Measurements from ENCODE around the gene RHOBTB1.
"Not testable (repeated sequence)": the region's sequence is repeated elsewhere in the genome, so short reads cannot be mapped to it uniquely, and the experiment has no call there.

Gene RHOBTB1

DNA sequence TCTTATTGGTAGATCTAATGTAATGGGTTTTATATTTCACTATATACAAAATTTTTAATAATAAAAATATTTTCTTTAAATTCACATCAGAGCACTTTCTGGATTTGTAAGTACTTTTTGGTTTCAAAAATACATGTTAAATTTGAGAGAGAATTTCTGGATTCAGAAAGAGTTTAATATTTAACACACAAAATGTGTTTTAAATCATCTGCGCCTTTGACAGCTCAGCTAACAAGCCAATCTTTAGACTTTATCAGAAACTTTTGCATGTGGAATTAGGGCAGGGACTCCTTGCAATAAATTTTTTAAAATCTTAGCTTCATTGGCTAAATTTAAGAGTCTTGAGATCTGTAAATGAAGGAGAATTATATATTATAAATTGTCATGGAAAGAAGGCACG is 32.7 kb upstream of the RHOBTB1 start:
- Histone ChIP-seq H3K4me1 (ENCODE audit: control insufficient read depth, insufficient read depth, low read length) (no peaks in the 10 kb centered on the region), H3K4me3 (ENCODE audit: low read length in 2 of 2) (no peak overlapping the region), H3K36me3 (ENCODE audit: control insufficient read depth in 2 of 2, insufficient read depth in 2 of 2, low read length in 2 of 2) (no peaks in the 10 kb centered on the region), H3K9ac (ENCODE audit: low read length in 2 of 2) (no peak overlapping the region), H3K27me3 (ENCODE audit: control insufficient read depth in 1 of 2, insufficient read depth in 2 of 2, low read length in 2 of 2) (no peaks in the 10 kb centered on the region), H3K27ac (ENCODE audit: low read length) (no peak overlapping the region), H3K9me3 (ENCODE audit: control insufficient read depth in 2 of 2, low read length in 2 of 2) (no peaks in the 10 kb centered on the region)

DNA sequence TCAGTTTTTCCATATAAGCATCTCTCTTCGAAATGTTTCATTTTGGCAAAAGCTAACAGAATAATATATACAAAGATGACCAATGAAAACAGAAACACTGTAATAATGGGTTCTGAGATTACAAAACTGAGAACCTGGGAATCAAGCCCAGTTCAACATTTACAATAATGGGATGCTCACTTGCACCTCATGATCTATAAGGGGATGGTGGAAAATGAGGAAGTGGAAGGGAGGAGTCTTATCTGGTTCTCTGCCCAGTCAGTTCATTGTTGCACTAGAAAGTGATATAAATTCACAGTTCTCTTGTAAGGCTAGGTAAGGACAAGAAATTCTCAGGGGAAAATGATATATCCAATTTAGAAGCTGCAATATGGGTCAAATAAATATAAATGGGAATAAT is 31.7 kb upstream of the RHOBTB1 start:
- Histone ChIP-seq H3K9ac (ENCODE audit: low read length in 2 of 2) (no peak overlapping the region), H3K27me3 (ENCODE audit: control insufficient read depth in 1 of 2, insufficient read depth in 2 of 2, low read length in 2 of 2) (no peaks in the 10 kb centered on the region), H3K27ac (ENCODE audit: low read length) (no peak overlapping the region), H3K9me3 (ENCODE audit: control insufficient read depth in 2 of 2, low read length in 2 of 2) (no peaks in the 10 kb centered on the region), H3K4me1 (ENCODE audit: control insufficient read depth, insufficient read depth, low read length) (no peaks in the 10 kb centered on the region), H3K36me3 (ENCODE audit: control insufficient read depth in 2 of 2, insufficient read depth in 2 of 2, low read length in 2 of 2) (no peaks in the 10 kb centered on the region), H3K4me3 (ENCODE audit: low read length in 2 of 2) (no peak overlapping the region)

DNA sequence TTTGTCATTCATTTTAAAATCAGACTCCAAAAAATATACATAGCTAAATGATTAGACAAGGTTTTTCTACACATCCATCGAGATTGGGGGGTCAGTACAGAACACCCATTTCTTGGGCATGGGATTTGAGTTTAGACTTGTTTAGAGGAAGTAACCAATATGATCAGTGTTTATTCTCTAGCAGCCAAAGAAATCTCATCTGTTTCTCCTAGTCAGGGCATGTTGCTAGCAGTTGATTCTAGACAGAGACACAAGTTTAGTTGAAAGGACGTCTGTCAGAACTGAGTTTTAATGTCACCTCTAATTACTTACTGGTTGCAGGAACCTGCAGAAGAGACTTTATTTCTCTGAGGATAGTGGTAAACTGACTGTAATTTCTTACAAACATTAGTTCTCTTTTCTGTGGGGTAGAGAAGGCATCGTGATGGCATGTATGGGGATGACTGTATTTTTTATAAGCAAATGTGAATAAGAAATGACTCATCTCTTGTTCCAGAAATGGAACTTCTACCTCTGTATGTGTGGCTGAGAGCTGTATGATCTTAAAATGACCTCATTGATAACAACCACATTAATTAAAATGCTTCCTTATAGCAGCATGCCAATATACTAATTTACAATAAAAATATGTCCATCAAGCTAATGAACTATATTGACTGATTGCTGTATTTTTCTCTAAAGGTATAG is 30.6 kb upstream of the RHOBTB1 start:
- H3K27ac ChIP-seq (ENCODE audit: low read length): no peak overlapping the region
- H3K4me1 ChIP-seq (ENCODE audit: control insufficient read depth, insufficient read depth, low read length): no peaks in the 10 kb centered on the region
- no peaks in the 10 kb centered on the region for H3K27me3 ChIP-seq (ENCODE audit: control insufficient read depth in 1 of 2, insufficient read depth in 2 of 2, low read length in 2 of 2)
- H3K36me3 ChIP-seq (ENCODE audit: control insufficient read depth in 2 of 2, insufficient read depth in 2 of 2, low read length in 2 of 2): no peaks in the 10 kb centered on the region
- H3K9ac ChIP-seq (ENCODE audit: low read length in 2 of 2): no peak overlapping the region
- no peak overlapping the region for H3K4me3 ChIP-seq (ENCODE audit: low read length in 2 of 2)
- no peaks in the 10 kb centered on the region for H3K9me3 ChIP-seq (ENCODE audit: control insufficient read depth in 2 of 2, low read length in 2 of 2)

DNA sequence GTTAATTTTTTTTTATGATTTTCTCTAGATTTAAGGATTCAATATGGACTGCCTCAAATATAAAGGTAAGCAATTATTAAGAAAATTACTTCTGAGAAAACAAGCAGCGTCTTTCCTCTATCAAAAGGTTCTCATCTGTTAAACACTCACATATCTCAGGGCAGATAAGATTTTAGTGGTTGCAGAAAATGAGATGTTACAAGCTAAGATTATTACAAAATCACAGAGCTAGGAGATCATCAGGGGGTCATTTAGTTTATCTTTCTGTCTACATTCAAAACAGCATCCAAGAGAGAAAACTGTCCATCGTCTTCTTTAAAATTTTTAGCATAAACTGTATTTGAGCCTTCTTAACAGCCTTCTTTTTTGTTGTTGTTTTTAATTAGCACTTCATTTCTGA is 29.1 kb upstream of the RHOBTB1 start:
- Histone ChIP-seq H3K27me3 (ENCODE audit: control insufficient read depth in 1 of 2, insufficient read depth in 2 of 2, low read length in 2 of 2) (no peaks in the 10 kb centered on the region), H3K9ac (ENCODE audit: low read length in 2 of 2) (no peak overlapping the region), H3K9me3 (ENCODE audit: control insufficient read depth in 2 of 2, low read length in 2 of 2) (no peaks in the 10 kb centered on the region), H3K4me1 (ENCODE audit: control insufficient read depth, insufficient read depth, low read length) (no peaks in the 10 kb centered on the region), H3K4me3 (ENCODE audit: low read length in 2 of 2) (no peak overlapping the region), H3K36me3 (ENCODE audit: control insufficient read depth in 2 of 2, insufficient read depth in 2 of 2, low read length in 2 of 2) (no peaks in the 10 kb centered on the region), H3K27ac (ENCODE audit: low read length) (no peak overlapping the region)

DNA sequence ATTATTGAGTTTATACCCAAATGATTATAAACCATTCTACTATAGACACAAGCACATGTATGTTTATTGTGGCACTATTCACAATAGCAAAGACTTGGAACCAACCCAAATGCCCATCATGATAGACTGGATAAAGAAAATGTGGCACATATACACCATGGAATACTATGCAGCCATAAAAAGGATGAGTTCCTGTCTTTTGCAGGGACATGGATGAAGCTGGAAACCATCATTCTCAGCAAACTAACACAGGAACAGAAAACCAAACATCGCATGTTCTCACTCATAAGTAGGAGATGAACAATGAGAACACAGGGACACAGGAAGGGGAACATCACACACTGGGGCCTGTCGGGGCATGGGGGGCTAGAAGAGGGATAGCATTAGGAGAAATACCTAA is 28.2 kb upstream of the RHOBTB1 start:
- H3K4me3 ChIP-seq (ENCODE audit: low read length in 2 of 2); H3K9me3 ChIP-seq (ENCODE audit: control insufficient read depth in 2 of 2, low read length in 2 of 2); H3K36me3 ChIP-seq (ENCODE audit: control insufficient read depth in 2 of 2, insufficient read depth in 2 of 2, low read length in 2 of 2); H3K27me3 ChIP-seq (ENCODE audit: control insufficient read depth in 1 of 2, insufficient read depth in 2 of 2, low read length in 2 of 2); H3K27ac ChIP-seq (ENCODE audit: low read length); H3K9ac ChIP-seq (ENCODE audit: low read length in 2 of 2); H3K4me1 ChIP-seq (ENCODE audit: control insufficient read depth, insufficient read depth, low read length): not testable (repeated sequence)

DNA sequence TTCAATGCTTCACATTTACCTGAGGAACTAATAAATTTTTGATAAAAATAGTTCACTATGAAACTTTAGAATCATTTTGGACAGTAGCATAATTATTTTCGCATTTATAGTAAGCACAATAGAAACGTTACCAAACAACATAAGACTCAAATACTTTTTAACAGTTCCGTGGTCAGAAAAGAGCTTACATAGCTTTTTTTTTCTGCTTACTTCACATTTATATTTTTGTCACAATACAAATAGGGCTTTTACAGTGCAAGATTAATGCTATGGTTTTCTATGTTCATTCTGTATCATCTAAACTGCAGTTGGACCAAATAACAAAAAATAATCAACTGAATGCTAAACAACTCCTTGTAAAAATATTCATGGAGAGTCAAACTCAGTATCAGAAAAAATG is 26.5 kb upstream of the RHOBTB1 start:
- Histone ChIP-seq H3K9me3 (ENCODE audit: control insufficient read depth in 2 of 2, low read length in 2 of 2) (no peaks in the 10 kb centered on the region), H3K4me3 (ENCODE audit: low read length in 2 of 2) (no peak overlapping the region), H3K27me3 (ENCODE audit: control insufficient read depth in 1 of 2, insufficient read depth in 2 of 2, low read length in 2 of 2) (no peaks in the 10 kb centered on the region), H3K27ac (ENCODE audit: low read length) (no peak overlapping the region), H3K4me1 (ENCODE audit: control insufficient read depth, insufficient read depth, low read length) (no peaks in the 10 kb centered on the region), H3K36me3 (ENCODE audit: control insufficient read depth in 2 of 2, insufficient read depth in 2 of 2, low read length in 2 of 2) (no peaks in the 10 kb centered on the region), H3K9ac (ENCODE audit: low read length in 2 of 2) (no peak overlapping the region)

DNA sequence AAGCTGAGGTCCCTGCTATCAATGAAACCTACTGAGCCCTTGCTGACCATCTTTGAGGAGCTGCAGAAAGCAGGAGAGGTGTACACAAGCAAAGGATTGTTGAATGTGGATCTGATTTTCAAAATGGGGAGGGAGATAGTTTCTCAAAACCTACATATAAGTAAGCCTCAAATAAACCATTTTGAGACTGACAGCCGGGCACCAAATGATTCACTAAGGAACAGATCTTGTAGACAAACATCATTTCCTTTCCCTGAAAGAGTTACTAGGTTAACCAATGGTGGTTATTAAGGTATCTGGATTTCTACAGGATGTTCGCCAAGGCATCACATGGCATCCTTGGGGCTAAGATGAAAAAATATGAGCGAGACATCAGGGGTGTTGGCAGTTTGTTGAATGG is 24.5 kb upstream of the RHOBTB1 start:
- Histone ChIP-seq H3K27me3 (ENCODE audit: control insufficient read depth in 1 of 2, insufficient read depth in 2 of 2, low read length in 2 of 2) (no peaks in the 10 kb centered on the region), H3K9ac (ENCODE audit: low read length in 2 of 2) (no peak overlapping the region), H3K4me1 (ENCODE audit: control insufficient read depth, insufficient read depth, low read length) (no peaks in the 10 kb centered on the region), H3K27ac (ENCODE audit: low read length) (no peak overlapping the region), H3K36me3 (ENCODE audit: control insufficient read depth in 2 of 2, insufficient read depth in 2 of 2, low read length in 2 of 2) (no peaks in the 10 kb centered on the region), H3K4me3 (ENCODE audit: low read length in 2 of 2) (no peak overlapping the region), H3K9me3 (ENCODE audit: control insufficient read depth in 2 of 2, low read length in 2 of 2) (no peaks in the 10 kb centered on the region)

DNA sequence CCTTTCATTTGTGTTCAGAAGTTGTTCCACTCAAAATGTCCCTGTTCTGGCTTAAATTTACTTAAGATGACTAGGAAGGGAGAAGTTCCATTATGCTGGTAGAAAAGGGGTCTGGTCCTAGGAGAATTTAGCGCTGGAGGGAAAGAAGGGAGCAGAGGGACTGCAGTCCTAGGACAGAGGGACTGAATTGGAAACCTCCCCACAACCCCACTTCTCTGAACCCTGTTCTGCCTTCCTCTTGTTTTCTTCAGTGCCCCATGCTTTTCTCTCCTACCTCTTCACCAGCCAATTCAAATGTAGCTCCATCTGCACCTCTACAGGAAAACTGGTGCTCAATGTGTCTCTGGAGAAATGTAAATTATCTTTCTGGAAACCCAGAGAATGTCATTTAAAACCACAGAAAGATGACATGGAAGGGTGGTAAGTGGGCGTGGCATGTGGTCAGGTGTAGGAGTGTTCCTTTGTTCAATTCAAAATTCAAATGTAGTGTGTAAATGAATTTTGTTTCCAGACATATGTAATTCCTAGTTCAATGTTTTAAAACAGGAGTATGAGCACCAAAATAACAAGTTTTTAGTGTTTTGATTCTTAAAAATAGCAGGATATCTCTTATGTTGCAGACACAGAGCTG is 24.0 kb upstream of the RHOBTB1 start:
- Histone ChIP-seq H3K4me3 (ENCODE audit: low read length in 2 of 2) (no peak overlapping the region), H3K4me1 (ENCODE audit: control insufficient read depth, insufficient read depth, low read length) (no peaks in the 10 kb centered on the region), H3K36me3 (ENCODE audit: control insufficient read depth in 2 of 2, insufficient read depth in 2 of 2, low read length in 2 of 2) (no peaks in the 10 kb centered on the region), H3K9me3 (ENCODE audit: control insufficient read depth in 2 of 2, low read length in 2 of 2) (no peaks in the 10 kb centered on the region), H3K9ac (ENCODE audit: low read length in 2 of 2) (no peak overlapping the region), H3K27ac (ENCODE audit: low read length) (no peak overlapping the region), H3K27me3 (ENCODE audit: control insufficient read depth in 1 of 2, insufficient read depth in 2 of 2, low read length in 2 of 2) (no peaks in the 10 kb centered on the region)

DNA sequence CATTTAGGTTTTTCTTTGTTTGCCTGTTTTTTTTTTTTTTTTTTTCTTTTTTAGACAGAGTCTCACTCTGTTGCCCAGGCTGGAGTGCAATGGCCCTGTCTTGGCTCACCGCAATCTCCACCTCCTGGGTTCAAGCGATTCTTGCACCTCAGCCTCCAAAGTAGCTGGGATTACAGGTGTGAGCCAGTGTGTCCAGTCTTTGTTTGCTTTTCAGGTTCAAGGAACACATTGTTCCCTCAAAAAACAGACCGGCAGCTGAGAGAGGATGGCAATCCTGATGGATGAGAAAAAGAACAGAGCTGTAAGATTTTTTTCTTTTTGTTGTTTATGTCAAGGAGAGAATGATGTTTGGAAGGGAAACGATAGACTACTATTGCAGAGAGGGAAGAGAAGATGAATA is 23.3 kb upstream of the RHOBTB1 start:
- Histone ChIP-seq H3K4me1 (ENCODE audit: control insufficient read depth, insufficient read depth, low read length) (no peaks in the 10 kb centered on the region), H3K4me3 (ENCODE audit: low read length in 2 of 2) (no peak overlapping the region), H3K36me3 (ENCODE audit: control insufficient read depth in 2 of 2, insufficient read depth in 2 of 2, low read length in 2 of 2) (no peaks in the 10 kb centered on the region), H3K27ac (ENCODE audit: low read length) (no peak overlapping the region), H3K9me3 (ENCODE audit: control insufficient read depth in 2 of 2, low read length in 2 of 2) (no peaks in the 10 kb centered on the region), H3K27me3 (ENCODE audit: control insufficient read depth in 1 of 2, insufficient read depth in 2 of 2, low read length in 2 of 2) (no peaks in the 10 kb centered on the region), H3K9ac (ENCODE audit: low read length in 2 of 2) (no peak overlapping the region)

DNA sequence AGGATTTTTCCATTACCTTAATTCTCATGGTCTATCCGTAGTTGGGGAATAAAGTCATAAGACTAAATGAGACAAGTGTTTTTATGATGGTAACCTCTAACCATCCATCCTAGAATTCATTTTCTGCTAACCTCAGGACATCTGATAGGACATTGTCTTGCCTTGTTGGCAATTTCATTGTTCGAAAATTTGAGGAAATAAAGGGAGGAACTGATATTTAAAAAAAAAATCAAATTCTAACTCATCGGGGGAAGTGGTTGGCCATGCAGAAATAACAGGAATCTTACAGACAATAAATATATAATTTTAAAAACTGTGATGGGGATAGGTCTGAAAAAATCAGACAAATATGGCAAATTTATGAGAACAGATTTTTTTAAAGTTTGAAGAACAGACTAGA is 21.7 kb upstream of the RHOBTB1 start:
- Histone ChIP-seq H3K27me3 (ENCODE audit: control insufficient read depth in 1 of 2, insufficient read depth in 2 of 2, low read length in 2 of 2) (no peaks in the 10 kb centered on the region), H3K4me1 (ENCODE audit: control insufficient read depth, insufficient read depth, low read length) (no peaks in the 10 kb centered on the region), H3K9ac (ENCODE audit: low read length in 2 of 2) (no peak overlapping the region), H3K9me3 (ENCODE audit: control insufficient read depth in 2 of 2, low read length in 2 of 2) (no peaks in the 10 kb centered on the region), H3K4me3 (ENCODE audit: low read length in 2 of 2) (no peak overlapping the region), H3K27ac (ENCODE audit: low read length) (no peak overlapping the region), H3K36me3 (ENCODE audit: control insufficient read depth in 2 of 2, insufficient read depth in 2 of 2, low read length in 2 of 2) (no peaks in the 10 kb centered on the region)

All from stomach smooth muscle (tissue), 2 donors.